Astrocyte (in vitro differentiated cells and primary cell): ENCODE data around the gene RABGAP1L.

Source experiments
- EZH2 ChIP-seq: IDR thresholded peaks from 2 replicates; pipeline ENCODE4 v1.6.1; 2012; ENCODE audit warnings: mild to moderate bottlenecking, low read length, inconsistent platforms; ENCODE audit not compliant: insufficient read depth
- TF ChIP-seq, protein P1 (sequence below): IDR thresholded peaks from 2 replicates; pipeline ENCODE4 v1.5.1; 2011; ENCODE audit warnings: low read depth, mild to moderate bottlenecking, inconsistent platforms, low read length, moderate library complexity; ENCODE audit not compliant: insufficient read depth

DNA sequence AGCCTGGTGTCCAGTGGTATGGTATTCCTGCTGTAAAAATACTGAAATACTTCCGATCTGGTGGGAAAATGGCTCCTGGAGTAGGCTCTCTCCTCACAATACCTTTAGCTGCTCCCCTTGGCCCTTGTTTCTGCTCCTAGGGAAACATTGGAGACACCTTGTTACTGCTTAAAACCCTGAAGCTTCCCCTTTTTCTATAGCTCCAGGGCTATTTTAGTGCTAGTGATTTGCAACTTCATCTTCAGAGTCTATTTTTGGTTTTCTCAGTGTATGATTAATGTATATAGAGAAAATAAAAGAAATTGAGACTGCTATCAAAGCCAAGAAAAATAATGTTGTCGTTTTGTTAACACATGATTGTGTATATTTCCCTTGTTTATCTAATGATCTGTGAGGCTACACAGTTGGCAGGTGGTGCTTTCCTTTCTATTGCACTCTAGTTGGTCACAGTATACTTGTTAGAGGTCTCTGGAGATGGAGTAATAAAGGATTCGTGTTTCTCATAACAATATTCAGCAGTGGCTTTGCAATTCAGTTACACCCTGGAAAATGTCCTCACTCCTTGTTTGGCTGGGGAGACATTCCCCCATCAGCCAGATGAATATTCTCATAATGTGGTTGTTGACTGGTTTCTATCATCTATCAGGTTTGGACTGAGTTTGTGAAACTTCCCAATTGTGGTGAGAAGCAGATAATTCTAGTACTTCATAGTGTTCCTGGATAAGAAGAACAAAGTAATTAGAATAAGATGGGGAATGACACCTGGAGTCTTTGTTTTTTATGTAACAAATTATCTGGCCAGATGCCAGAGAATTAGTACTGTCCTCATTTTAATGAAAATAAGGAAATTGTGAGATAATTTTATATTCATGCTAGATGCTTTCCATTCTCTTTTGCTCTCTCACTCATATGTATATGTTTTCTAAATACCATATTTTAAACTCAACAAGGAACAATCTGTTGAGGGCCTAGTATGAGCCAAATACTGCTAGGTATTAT lies 795.6 kb downstream of the RABGAP1L start:
- TF ChIP-seq, protein P1, sequence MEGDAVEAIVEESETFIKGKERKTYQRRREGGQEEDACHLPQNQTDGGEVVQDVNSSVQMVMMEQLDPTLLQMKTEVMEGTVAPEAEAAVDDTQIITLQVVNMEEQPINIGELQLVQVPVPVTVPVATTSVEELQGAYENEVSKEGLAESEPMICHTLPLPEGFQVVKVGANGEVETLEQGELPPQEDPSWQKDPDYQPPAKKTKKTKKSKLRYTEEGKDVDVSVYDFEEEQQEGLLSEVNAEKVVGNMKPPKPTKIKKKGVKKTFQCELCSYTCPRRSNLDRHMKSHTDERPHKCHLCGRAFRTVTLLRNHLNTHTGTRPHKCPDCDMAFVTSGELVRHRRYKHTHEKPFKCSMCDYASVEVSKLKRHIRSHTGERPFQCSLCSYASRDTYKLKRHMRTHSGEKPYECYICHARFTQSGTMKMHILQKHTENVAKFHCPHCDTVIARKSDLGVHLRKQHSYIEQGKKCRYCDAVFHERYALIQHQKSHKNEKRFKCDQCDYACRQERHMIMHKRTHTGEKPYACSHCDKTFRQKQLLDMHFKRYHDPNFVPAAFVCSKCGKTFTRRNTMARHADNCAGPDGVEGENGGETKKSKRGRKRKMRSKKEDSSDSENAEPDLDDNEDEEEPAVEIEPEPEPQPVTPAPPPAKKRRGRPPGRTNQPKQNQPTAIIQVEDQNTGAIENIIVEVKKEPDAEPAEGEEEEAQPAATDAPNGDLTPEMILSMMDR: no peak
- TF ChIP-seq EZH2: no peak
